ENCODE measurements around the gene MACROD2. TPM values are rescaled to one million over a fixed set of nuclear protein-coding genes. Genes with fewer than 3 reads are reported as not detected.

MACROD2 gene
- total RNA-seq, 1 experiment from 2014 or later: 3.7 TPM

- peaks cover 3 to 27% of the 10 kb centered on the region in 2 experiments; a peak in 2 of 4 replicates for H3K9me3 ChIP-seq (ENCODE audit: control insufficient read depth in 1 of 2, insufficient read depth in 1 of 2, low read depth in 1 of 2, low read length in 2 of 2)
- intact Hi-C loops (cut with micrococcal nuclease): no loop called here
- CTCF ChIA-PET: no interaction called here
- TF ChIP-seq EGR1 (IDR thresholded peaks at IDR 0.05; ENCODE audit: low read depth) (no peak), EZH2phosphoT487 (IDR thresholded peaks at IDR 0.05; ENCODE audit: borderline replicate concordance) (no peak), EZH2 (IDR thresholded peaks at IDR 0.05) (no peak), ELF1 (IDR thresholded peaks at IDR 0.05; ENCODE audit: borderline replicate concordance, low read depth) (no peak), POLR2AphosphoS5 (IDR thresholded peaks at IDR 0.05; ENCODE audit: low read depth, low read length) (no peak), CBX3 (IDR thresholded peaks at IDR 0.05; ENCODE audit: low read depth) (no peak), SIN3A (IDR thresholded peaks at IDR 0.05; ENCODE audit: low read depth) (no peak), MAX (IDR thresholded peaks at IDR 0.05) (no peak), ZFX (IDR thresholded peaks at IDR 0.05) (no peak), FOSL1 (IDR thresholded peaks at IDR 0.05; ENCODE audit: low read depth) (no peak), RAD21 (IDR thresholded peaks at IDR 0.05; ENCODE audit: low read depth) (no peak), ZNF274 (IDR thresholded peaks at IDR 0.05; ENCODE audit: low read depth, low read length) (no peak), POLR2A (IDR thresholded peaks at IDR 0.05; ENCODE audit: borderline replicate concordance, extremely low read depth, insufficient read depth, insufficient read length) (no peak)
- TF ChIP-seq, protein P1, sequence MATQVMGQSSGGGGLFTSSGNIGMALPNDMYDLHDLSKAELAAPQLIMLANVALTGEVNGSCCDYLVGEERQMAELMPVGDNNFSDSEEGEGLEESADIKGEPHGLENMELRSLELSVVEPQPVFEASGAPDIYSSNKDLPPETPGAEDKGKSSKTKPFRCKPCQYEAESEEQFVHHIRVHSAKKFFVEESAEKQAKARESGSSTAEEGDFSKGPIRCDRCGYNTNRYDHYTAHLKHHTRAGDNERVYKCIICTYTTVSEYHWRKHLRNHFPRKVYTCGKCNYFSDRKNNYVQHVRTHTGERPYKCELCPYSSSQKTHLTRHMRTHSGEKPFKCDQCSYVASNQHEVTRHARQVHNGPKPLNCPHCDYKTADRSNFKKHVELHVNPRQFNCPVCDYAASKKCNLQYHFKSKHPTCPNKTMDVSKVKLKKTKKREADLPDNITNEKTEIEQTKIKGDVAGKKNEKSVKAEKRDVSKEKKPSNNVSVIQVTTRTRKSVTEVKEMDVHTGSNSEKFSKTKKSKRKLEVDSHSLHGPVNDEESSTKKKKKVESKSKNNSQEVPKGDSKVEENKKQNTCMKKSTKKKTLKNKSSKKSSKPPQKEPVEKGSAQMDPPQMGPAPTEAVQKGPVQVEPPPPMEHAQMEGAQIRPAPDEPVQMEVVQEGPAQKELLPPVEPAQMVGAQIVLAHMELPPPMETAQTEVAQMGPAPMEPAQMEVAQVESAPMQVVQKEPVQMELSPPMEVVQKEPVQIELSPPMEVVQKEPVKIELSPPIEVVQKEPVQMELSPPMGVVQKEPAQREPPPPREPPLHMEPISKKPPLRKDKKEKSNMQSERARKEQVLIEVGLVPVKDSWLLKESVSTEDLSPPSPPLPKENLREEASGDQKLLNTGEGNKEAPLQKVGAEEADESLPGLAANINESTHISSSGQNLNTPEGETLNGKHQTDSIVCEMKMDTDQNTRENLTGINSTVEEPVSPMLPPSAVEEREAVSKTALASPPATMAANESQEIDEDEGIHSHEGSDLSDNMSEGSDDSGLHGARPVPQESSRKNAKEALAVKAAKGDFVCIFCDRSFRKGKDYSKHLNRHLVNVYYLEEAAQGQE (IDR thresholded peaks at IDR 0.05; ENCODE audit: low read depth): no peak
- TF ChIP-seq, protein P2, sequence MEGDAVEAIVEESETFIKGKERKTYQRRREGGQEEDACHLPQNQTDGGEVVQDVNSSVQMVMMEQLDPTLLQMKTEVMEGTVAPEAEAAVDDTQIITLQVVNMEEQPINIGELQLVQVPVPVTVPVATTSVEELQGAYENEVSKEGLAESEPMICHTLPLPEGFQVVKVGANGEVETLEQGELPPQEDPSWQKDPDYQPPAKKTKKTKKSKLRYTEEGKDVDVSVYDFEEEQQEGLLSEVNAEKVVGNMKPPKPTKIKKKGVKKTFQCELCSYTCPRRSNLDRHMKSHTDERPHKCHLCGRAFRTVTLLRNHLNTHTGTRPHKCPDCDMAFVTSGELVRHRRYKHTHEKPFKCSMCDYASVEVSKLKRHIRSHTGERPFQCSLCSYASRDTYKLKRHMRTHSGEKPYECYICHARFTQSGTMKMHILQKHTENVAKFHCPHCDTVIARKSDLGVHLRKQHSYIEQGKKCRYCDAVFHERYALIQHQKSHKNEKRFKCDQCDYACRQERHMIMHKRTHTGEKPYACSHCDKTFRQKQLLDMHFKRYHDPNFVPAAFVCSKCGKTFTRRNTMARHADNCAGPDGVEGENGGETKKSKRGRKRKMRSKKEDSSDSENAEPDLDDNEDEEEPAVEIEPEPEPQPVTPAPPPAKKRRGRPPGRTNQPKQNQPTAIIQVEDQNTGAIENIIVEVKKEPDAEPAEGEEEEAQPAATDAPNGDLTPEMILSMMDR (IDR thresholded peaks at IDR 0.05 in 2 of 3, conservative IDR thresholded peaks at IDR 0.05 in 1 of 3; ENCODE audit: borderline replicate concordance in 1 of 3, insufficient read depth in 1 of 3, low read depth in 2 of 3, low read length in 2 of 3): no peak
- H3K9me2 ChIP-seq (ENCODE audit: insufficient read depth): no peaks in the 10 kb centered on the region
- no peak overlapping the region for H2AFZ ChIP-seq (ENCODE audit: low read depth, low read length, poor library complexity, severe bottlenecking)
- no peak for ATAC-seq
- DNase-seq (ENCODE audit: low read depth, low spot score): no peak
- H3K27ac ChIP-seq (ENCODE audit: low read depth, low read length): no peak overlapping the region
- RAD21 ChIA-PET (ENCODE audit: low non-redundant PET in 1 of 2, low total read pairs in 2 of 2, uncharacterized antibody in 2 of 2, unreplicated experiment in 2 of 2): no interaction called here
- H3K4me2 ChIP-seq (ENCODE audit: low read length): no peak overlapping the region
- H3K9ac ChIP-seq (ENCODE audit: low read length): no peak overlapping the region
- H3K4me3 ChIP-seq (replicated peaks in 1 of 2; ENCODE audit: low read depth in 1 of 2, low read length in 2 of 2): no peak overlapping the region
- H3K4me1 ChIP-seq (ENCODE audit: control insufficient read depth in 1 of 2, insufficient read depth in 2 of 2, low read length in 2 of 2): no peaks in the 10 kb centered on the region
- H3K36me3 ChIP-seq (ENCODE audit: control insufficient read depth in 1 of 2, insufficient read depth in 2 of 2, low read length in 2 of 2): no peaks in the 10 kb centered on the region
- H3K79me2 ChIP-seq (ENCODE audit: insufficient read depth, low read length): no peaks in the 10 kb centered on the region
- no peaks in the 10 kb centered on the region for H3K27me3 ChIP-seq (ENCODE audit: insufficient read depth, low read length)
- no TSS peak for BruUV-seq (replicated peaks)
- POLR2A ChIA-PET: no interaction called here
- no peaks in the 10 kb centered on the region for H4K20me1 ChIP-seq (ENCODE audit: insufficient read depth)
These were observed 1574.8 kb downstream of the MACROD2 start for GRCh38 chr20:15570156-15570555.

All from HCT116 (cell line).